Mammary epithelial cell (primary cell): ENCODE data around the gene ACP3.
A peak's percentile ranks its signal among the peaks of the same experiment; 100 is the strongest.

Experiments
- EZH2 ChIP-seq: IDR thresholded peaks from 2 replicates; pipeline ENCODE4 v1.6.1; 2012; ENCODE audit warnings: low read length, inconsistent platforms, borderline replicate concordance
- TF ChIP-seq, protein P1 (sequence below), 2 donors: IDR thresholded peaks in 1 of 2; conservative IDR thresholded peaks in 1 of 2; 2 replicates each; pipeline ENCODE4 v1.5.1; 2011 to 2012; ENCODE audit warnings: inconsistent platforms in 2 of 2, low read length in 2 of 2, mild to moderate bottlenecking in 2 of 2, control low read depth in 1 of 2, low read depth in 1 of 2; ENCODE audit not compliant: insufficient read depth in 1 of 2; ENCODE audit errors: extremely low read depth in 1 of 2

DNA sequence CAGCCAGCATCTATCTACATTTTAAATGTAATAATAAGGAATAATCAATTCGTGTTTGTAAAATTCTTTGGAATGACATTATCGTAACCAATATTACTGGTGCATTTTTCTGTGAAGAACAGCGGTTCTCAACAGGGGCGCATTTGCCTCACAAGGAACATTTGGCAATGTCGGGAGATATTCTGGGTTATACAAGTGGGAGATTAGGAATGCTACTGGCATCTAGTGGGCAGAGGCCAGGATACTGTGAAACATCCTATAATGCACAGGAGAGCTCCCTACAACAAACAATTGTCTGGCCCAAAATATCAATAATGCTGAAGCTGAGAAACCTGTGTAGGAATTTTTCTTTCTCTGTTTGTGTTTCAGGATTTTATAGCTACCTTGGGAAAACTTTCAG, 25.0 kb downstream of the ACP3 start:
- TF ChIP-seq, protein P1, sequence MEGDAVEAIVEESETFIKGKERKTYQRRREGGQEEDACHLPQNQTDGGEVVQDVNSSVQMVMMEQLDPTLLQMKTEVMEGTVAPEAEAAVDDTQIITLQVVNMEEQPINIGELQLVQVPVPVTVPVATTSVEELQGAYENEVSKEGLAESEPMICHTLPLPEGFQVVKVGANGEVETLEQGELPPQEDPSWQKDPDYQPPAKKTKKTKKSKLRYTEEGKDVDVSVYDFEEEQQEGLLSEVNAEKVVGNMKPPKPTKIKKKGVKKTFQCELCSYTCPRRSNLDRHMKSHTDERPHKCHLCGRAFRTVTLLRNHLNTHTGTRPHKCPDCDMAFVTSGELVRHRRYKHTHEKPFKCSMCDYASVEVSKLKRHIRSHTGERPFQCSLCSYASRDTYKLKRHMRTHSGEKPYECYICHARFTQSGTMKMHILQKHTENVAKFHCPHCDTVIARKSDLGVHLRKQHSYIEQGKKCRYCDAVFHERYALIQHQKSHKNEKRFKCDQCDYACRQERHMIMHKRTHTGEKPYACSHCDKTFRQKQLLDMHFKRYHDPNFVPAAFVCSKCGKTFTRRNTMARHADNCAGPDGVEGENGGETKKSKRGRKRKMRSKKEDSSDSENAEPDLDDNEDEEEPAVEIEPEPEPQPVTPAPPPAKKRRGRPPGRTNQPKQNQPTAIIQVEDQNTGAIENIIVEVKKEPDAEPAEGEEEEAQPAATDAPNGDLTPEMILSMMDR (conservative IDR thresholded peaks at IDR 0.05 in 1 of 2, IDR thresholded peaks at IDR 0.05 in 1 of 2; ENCODE audit: extremely low read depth in 1 of 2, insufficient read depth in 1 of 2, low read depth in 1 of 2, low read length in 2 of 2), result peak in 1 of 2 donors; percentile 17
- no peak for TF ChIP-seq EZH2
